Tibial nerve (tissue), 4 donors: Measurements from ENCODE around the gene DYNLT2B. TPM values are rescaled to one million over a fixed set of nuclear protein-coding genes. Genes with fewer than 3 reads are reported as not detected.

Experiments used
- DNase-seq, 2 donors: peaks; one replicate each; pipeline ENCODE4 v3.0.0-alpha.2; 2019; ENCODE audit warnings: low spot score in 2 of 2
- H3K27ac ChIP-seq, 4 donors: fragments of 200-600 bp; sonication (generic) in 3 of 4; one replicate each; pipeline ENCODE4 v1.5.1; 2017 to 2019; ENCODE audit warnings: mild to moderate bottlenecking in 1 of 4
- H3K27me3 ChIP-seq, 2 donors: fragments of 200-600 bp; sonication (generic) in 1 of 2; one replicate each; pipeline versions ENCODE4 v1.5.1 to v1.6.0; 2017 to 2019
- H3K36me3 ChIP-seq, 3 donors: fragments of 200-600 bp; sonication (generic); one replicate each; pipeline ENCODE4 v1.5.1; 2018 to 2019
- H3K4me1 ChIP-seq, 4 donors: fragments of 200-600 bp; sonication (generic) in 3 of 4; one replicate each; pipeline ENCODE4 v1.5.1; 2017 to 2019
- H3K4me3 ChIP-seq, 4 donors: fragments of 200-600 bp; sonication (generic) in 3 of 4; one replicate each; pipeline ENCODE4 v1.5.1; 2017 to 2019; ENCODE audit warnings: mild to moderate bottlenecking in 1 of 4, moderate library complexity in 1 of 4
- H3K9me3 ChIP-seq, 4 donors: fragments of 200-600 bp; sonication (generic) in 3 of 4; one replicate each; pipeline ENCODE4 v1.5.1; 2017 to 2019
- CTCF ChIP-seq, 5 experiments: fragments of 200-600 bp in 3 of 5; fragments of 450-650 bp in 2 of 5; sonication (generic) in 3 of 5; IDR thresholded peaks; one replicate each; pipeline ENCODE4 v1.5.1; 2016 to 2019; ENCODE audit warnings: antibody characterized with exemption in 5 of 5, mild to moderate bottlenecking in 3 of 5, moderate library complexity in 2 of 5
- EP300 ChIP-seq, 2 donors: sonication (generic); formaldehyde crosslinking; IDR thresholded peaks; one replicate each; pipeline ENCODE4 v1.6.1; 2017; ENCODE audit warnings: antibody characterized with exemption in 2 of 2, mild to moderate bottlenecking in 1 of 2
- POLR2A ChIP-seq, 2 donors: fragments of 450-650 bp; IDR thresholded peaks; one replicate each; pipeline ENCODE4 v1.6.1; 2017; ENCODE audit warnings: antibody characterized with exemption in 2 of 2, mild to moderate bottlenecking in 2 of 2, moderate library complexity in 2 of 2
- WGBS, 2 donors: methylation state at CpG; one replicate each; pipeline ENCODE4 v1.1.5; 2018; 5-methylcytosine and 5-hydroxymethylcytosine counted together
- total RNA-seq, 4 donors: library from RNA; depleted of rRNA; stranded (reverse); fragments of >200 nt; gene quantifications; one replicate each; pipeline ENCODE4 v1.1.0, GENCODE V29; 2016

Gene DYNLT2B
- total RNA-seq, 4 donors from 2014 or later = 6.9 to 15.3 (median 8.1) TPM

DNA sequence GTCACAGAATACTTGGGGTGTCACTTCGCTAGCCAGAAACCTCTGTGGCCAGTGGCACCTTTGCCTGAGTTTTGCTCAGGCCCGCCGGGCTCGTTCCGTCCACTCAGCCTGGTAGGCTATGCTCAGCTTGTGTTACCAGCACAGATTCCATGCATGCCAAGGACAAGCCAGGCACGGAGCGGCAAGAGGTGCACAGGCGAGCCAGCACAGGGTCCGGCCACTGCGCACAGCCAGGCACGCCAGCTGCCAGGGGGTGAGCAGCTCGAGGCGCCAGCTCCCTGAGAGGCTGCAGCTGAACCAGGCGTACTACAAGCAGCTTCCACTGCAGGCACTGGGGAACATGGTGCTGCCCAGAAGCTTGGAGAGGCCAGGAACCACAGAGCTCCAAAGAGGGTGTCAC is 45.2 kb downstream of the DYNLT2B start:
- Histone ChIP-seq H3K9me3 (no peaks in the 10 kb centered on the region), H3K36me3 (peaks cover 0 to 40% (median 0%) of the 10 kb centered on the region in 3 donors), H3K4me3 (no peak overlapping the region), H3K4me1 (peaks cover 0 to 22% (median 4%) of the 10 kb centered on the region in 4 donors), H3K27me3 (no peaks in the 10 kb centered on the region), H3K27ac (no peak overlapping the region)
- WGBS, 2 donors = 95 to 96% methylated on average over 13 to 14 of the region's 14 CpGs
- no peak for DNase-seq
- TF ChIP-seq EP300 (IDR thresholded peaks at IDR 0.05) (no peak), CTCF (IDR thresholded peaks at IDR 0.05) (no peak), POLR2A (IDR thresholded peaks at IDR 0.05) (no peak)

GRCh38 chr3:196270499-196270898 is 47.5 kb downstream of the DYNLT2B start:
- WGBS, 2 donors = 70 to 86% methylated on average over 5 of the region's 5 CpGs
- Histone ChIP-seq H3K9me3 (no peaks in the 10 kb centered on the region), H3K36me3 (peaks cover 0 to 64% (median 0%) of the 10 kb centered on the region in 3 donors), H3K27me3 (no peaks in the 10 kb centered on the region), H3K4me1 (peaks cover 0 to 22% (median 4%) of the 10 kb centered on the region in 4 donors), H3K27ac (no peak overlapping the region), H3K4me3 (no peak overlapping the region)
- DNase-seq = no peak
- TF ChIP-seq POLR2A (IDR thresholded peaks at IDR 0.05) (no peak), EP300 (IDR thresholded peaks at IDR 0.05) (no peak)

DNA sequence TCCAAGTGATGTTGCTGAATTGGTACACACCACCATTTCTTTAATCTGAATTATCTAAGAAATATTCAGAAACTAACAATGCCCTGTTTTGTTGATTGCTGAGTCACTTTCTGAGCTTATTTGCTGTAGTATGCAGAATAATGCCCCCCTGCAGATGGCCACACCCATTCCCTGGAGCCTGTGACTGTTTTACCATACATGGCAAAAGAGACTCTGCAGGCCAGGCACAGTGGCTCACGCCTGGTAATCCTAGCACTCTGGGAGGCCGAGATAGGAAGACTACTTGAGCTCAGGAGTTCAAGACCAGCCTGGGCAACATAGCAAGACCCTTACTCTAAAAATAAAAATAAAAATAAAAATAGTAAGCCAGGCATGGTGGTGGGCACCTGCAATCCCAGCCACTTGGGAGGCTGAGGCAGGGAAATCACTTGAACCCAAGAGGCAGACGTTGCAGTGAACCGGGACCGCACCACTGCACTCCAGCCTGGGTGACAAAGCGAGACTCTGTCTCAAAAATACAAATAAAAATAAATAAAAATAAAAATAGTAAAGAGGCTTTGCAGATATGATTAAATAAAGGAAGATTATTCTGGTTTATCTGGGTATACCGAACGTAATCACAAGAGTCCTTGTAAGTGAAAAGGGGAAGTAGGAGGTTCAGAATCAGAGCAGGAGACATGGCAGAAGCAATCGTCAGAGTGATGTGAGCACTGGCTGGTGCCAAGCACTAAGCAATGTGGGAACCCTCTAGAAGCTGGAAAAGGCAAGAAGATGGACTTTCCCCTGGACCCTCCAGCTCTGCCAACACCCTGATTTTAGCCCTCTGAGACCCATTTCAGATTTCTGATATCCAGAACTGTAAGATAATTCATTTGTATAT is 49.5 kb downstream of the DYNLT2B start:
- DNase-seq = no peak
- Histone ChIP-seq H3K4me3 (no peak overlapping the region), H3K9me3 (no peaks in the 10 kb centered on the region), H3K4me1 (peaks cover 0 to 17% (median 2%) of the 10 kb centered on the region in 4 donors), H3K27ac (peak overlapping the region in 2 of 4 donors; percentile 40 to 52), H3K36me3 (peaks cover 0 to 77% (median 0%) of the 10 kb centered on the region in 3 donors), H3K27me3 (no peaks in the 10 kb centered on the region)
- WGBS, 2 donors = 78 to 83% methylated on average over 9 of the region's 9 CpGs
- TF ChIP-seq EP300 (IDR thresholded peaks at IDR 0.05) (no peak), POLR2A (IDR thresholded peaks at IDR 0.05) (no peak), CTCF (IDR thresholded peaks at IDR 0.05) (no peak)

DNA sequence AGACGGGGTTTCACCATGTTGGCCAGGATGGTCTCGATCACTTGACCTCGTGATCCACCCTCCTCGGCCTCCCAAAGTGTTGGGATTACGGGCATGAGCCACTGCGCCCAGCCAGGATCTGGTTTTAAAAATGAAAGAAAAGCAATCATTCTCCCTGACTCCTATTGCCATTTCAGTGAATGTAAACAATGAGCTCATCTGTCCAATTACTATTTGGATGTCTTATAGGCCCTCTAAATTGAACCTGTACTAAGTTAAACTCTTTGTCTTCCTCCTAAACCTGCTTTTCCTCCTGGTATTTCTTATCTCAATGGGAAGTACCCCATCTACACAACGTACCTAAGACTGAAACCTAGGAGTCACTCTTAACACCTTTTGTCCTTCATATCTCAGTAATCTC is 54.2 kb downstream of the DYNLT2B start:
- no peaks in the 10 kb centered on the region for H3K27me3 ChIP-seq
- DNase-seq = no peak
- no peak overlapping the region for H3K27ac ChIP-seq
- peaks cover 0 to 83% (median 15%) of the 10 kb centered on the region in 3 donors for H3K36me3 ChIP-seq
- no peaks in the 10 kb centered on the region for H3K9me3 ChIP-seq
- TF ChIP-seq EP300 (IDR thresholded peaks at IDR 0.05) (no peak), CTCF (IDR thresholded peaks at IDR 0.05) (no peak), POLR2A (IDR thresholded peaks at IDR 0.05) (no peak)
- peaks cover 0 to 10% (median under 1%) of the 10 kb centered on the region in 4 donors for H3K4me1 ChIP-seq
- 93 to 95% methylated on average over 7 of the region's 7 CpGs for WGBS, 2 donors
- no peak overlapping the region for H3K4me3 ChIP-seq

GRCh38 chr3:196260784-196261183 is 57.3 kb downstream of the DYNLT2B start:
- no peaks in the 10 kb centered on the region for H3K27me3 ChIP-seq
- H3K9me3 ChIP-seq = no peaks in the 10 kb centered on the region
- peaks cover 0 to 75% (median 15%) of the 10 kb centered on the region in 3 donors for H3K36me3 ChIP-seq
- no peak for DNase-seq
- no peak overlapping the region for H3K27ac ChIP-seq
- H3K4me1 ChIP-seq = no peaks in the 10 kb centered on the region
- H3K4me3 ChIP-seq = no peak overlapping the region
- TF ChIP-seq CTCF (IDR thresholded peaks at IDR 0.05) (no peak), EP300 (IDR thresholded peaks at IDR 0.05) (no peak)
- 97 to 99% methylated on average over 4 of the region's 4 CpGs for WGBS, 2 donors
